Fibroblast of skin of scalp (primary cell): ENCODE results near the gene PCDHB11. TPM values are rescaled to one million over a fixed set of nuclear protein-coding genes. Genes with fewer than 3 reads are reported as not detected.
"Not testable (repeated sequence)": the region's sequence is repeated elsewhere in the genome, so short reads cannot be mapped to it uniquely, and the experiment has no call there.

Experiments
- DNase-seq: peaks from one replicate; pipeline ENCODE4 v3.0.0-alpha.2; 2013
- polyA plus RNA-seq, 2 experiments: library from polyadenylated mRNA; unstranded; fragments of 120-200 nt; gene quantifications; one replicate each; pipeline ENCODE4 v1.2.1, GENCODE V29; 2013; ENCODE audit not compliant: insufficient read length in 2 of 2

The PCDHB11 gene
- 0.18 TPM for polyA plus RNA-seq (2013, experiment 1 of 2; ENCODE audit: insufficient read length)
- polyA plus RNA-seq (2013, experiment 2 of 2; ENCODE audit: insufficient read length), result 0.26 TPM

DNA sequence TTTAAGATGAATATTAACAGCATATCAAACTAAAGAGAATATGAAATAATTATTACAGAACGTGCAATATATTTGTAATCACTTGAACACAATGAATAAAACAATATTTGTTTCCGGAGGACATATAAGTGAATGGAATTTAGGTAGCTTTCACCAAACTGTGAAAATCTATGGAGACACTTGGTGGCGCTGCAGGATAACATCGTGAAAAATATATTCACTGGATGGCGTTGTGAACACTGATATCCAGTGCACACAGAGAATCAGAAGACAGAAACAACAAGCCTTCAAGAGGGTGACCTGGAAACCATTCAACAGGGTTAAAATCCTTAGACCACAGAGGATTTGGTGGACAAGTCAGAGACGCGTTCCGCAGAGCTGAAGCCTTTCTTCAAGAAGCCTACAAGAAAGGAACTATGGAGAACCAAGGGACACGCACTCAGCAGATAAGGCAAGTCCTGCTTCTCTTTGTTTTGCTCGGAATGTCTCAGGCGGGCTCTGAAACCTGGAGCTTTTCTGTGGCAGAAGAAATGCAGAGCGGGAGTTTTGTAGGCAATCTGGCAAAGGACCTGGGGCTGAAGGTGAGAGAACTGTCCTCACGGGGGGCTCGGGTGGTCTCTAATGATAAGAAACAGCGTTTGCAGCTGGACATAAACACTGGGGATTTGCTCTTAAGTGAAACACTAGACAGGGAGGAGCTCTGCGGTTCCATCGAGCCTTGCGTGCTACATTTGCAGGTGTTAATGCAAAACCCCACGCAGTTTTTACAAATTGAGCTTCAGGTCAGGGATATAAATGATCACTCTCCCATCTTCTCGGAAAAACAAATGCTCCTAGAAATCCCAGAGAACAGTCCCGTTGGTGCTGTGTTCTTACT is at the start of gene PCDHB11:
PCDHB11 (plus strand) TSS at position 269 of the 877 bp plus-strand sequence; CDS start at position 417, 148 bp downstream.
- no peak for DNase-seq

DNA sequence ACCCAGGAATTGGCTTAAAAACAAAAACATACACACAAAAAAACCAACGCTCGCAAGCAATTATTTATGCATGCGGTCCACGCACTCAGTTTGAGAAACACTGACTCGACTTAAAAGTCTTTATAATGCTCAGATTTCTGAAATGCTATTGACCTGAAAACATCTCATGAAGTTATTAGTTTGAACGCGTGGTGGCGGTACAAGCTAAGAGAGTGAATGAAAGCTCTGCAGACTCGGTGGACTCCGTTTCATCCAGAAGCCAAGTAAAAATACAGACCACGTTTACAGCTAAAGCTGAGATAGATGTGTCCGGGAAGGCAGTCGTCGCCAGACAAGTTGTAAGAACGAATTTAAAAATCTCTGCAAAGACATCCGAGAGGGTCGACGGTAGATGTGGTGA is 49.6 kb upstream of the PCDHB11 start, which contains the start of gene PCDHB6:
PCDHB6 (plus strand) TSS at position 246 of the 400 bp plus-strand sequence. CDS start 201 bp downstream, outside the sequence.
- peak; percentile 6 for DNase-seq

DNA sequence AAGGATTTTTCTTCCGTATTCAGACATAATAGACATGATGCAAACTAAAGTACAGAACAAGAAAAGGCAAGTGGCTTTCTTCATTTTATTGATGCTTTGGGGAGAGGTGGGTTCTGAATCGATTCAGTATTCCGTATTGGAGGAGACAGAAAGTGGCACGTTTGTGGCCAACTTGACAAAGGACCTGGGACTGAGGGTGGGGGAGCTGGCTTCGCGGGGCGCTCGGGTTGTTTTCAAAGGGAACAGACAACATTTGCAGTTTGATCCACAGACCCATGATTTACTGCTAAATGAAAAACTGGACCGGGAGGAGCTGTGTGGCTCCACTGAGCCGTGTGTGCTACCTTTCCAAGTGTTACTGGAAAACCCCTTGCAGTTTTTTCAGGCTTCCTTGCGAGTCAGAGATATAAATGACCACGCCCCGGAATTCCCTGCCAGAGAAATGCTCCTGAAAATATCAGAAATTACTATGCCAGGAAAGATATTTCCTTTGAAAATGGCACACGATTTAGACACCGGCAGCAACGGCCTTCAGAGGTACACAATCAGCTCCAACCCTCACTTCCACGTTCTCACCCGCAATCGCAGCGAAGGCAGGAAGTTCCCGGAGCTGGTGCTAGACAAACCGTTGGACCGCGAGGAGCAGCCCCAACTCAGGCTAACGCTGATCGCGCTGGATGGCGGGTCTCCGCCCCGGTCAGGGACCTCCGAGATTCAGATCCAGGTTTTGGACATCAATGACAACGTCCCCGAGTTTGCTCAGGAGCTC is 49.0 kb upstream of the PCDHB11 start:
- no peak for DNase-seq

DNA sequence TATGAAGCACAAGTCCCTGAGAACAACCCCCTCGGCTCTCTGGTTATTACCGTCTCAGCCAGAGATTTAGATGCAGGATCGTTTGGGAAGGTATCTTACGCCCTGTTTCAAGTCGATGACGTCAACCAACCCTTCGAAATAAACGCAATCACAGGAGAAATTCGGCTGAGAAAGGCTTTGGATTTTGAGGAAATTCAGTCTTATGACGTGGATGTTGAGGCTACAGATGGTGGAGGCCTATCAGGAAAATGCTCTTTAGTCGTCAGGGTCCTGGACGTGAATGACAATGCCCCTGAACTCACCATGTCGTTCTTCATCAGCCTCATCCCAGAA is 48.5 kb upstream of the PCDHB11 start:
- DNase-seq, result no peak

DNA sequence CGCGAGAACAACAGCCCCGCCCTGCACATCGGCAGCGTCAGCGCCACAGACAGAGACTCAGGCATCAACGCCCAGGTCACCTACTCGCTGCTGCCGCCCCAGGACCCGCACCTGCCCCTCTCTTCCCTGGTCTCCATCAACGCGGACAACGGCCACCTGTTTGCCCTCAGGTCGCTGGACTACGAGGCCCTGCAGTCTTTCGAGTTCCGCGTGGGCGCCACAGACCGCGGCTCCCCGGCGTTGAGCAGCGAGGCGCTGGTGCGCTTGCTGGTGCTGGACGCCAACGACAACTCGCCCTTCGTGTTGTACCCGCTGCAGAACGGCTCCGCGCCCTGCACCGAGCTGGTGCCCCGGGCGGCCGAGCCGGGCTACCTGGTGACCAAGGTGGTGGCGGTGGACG is 47.8 kb upstream of the PCDHB11 start:
- DNase-seq, result not testable (repeated sequence)

DNA sequence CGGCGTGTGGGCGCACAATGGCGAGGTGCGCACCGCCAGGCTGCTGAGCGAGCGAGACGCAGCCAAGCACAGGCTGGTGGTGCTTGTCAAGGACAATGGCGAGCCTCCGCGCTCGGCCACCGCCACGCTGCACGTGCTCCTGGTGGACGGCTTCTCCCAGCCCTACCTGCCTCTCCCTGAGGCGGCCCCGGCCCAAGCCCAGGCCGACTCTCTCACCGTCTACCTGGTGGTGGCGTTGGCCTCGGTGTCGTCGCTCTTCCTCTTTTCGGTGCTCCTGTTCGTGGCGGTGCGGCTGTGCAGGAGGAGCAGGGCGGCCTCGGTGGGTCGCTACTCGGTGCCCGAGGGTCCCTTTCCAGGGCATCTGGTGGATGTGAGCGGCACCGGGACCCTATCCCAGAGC is 47.3 kb upstream of the PCDHB11 start:
- DNase-seq, result not testable (repeated sequence)

DNA sequence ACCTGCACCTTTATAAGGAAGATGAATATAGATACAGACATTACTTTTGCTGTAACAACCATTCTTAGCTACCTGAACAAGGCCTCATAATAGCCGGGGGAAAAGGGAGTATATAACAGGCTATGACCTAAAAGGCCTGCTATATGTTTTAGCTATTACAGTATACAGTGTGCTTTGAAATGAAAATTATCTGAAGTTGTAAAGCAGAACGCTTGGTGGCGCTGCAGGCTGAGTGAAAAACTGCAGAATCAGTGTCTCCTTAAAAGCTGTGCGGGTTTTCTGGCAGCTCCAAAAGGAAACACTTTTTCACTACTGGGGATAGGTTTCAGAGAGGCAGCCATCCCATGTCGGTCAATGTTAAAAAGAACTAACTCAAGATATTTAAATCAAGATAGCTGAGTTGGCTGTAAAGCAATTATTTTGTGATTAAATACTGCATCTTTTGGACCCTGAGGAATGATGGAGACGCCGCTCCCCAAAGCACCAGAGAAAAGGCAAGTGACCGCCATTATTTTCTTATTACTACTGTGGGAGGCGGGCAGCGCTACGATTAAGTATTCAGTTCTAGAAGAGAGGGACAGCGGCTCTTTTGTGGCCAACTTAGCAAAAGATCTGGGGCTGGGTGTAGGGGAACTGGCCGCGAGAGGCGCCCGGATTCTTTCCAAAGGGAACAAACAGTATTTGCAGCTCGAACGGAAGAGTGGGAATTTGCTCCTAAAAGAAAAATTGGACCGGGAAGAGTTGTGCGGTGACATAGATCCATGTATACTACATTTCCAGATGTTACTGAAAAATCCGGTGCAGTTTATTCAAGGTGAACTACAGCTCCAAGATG is 43.7 kb upstream of the PCDHB11 start:
- no peak for DNase-seq

DNA sequence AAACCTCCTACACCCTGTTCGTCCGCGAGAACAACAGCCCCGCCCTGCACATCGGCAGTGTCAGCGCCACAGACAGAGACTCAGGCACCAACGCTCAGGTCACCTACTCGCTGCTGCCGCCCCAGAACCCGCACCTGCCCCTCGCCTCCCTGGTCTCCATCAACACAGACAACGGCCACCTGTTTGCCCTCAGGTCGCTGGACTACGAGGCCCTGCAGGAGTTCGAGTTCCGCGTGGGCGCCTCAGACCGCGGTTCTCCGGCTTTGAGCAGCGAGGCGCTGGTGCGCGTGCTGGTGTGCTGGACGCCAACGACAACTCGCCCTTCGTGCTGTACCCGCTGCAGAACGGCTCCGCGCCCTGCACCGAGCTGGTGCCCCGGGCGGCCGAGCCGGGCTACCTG is 42.1 kb upstream of the PCDHB11 start:
- DNase-seq, result not testable (repeated sequence)

DNA sequence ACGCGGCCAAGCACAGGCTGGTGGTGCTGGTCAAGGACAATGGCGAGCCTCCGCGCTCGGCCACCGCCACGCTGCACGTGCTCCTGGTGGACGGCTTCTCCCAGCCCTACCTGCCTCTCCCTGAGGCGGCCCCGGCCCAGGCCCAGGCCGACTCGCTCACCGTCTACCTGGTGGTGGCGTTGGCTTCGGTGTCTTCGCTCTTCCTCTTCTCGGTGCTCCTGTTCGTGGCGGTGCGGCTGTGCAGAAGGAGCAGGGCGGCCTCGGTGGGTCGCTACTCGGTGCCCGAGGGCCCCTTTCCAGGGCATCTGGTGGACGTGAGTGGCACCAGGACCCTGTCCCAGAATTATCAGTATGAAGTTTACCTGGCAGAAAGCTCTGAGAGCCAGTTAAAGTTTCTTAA is 41.5 kb upstream of the PCDHB11 start:
- DNase-seq, result not testable (repeated sequence)

DNA sequence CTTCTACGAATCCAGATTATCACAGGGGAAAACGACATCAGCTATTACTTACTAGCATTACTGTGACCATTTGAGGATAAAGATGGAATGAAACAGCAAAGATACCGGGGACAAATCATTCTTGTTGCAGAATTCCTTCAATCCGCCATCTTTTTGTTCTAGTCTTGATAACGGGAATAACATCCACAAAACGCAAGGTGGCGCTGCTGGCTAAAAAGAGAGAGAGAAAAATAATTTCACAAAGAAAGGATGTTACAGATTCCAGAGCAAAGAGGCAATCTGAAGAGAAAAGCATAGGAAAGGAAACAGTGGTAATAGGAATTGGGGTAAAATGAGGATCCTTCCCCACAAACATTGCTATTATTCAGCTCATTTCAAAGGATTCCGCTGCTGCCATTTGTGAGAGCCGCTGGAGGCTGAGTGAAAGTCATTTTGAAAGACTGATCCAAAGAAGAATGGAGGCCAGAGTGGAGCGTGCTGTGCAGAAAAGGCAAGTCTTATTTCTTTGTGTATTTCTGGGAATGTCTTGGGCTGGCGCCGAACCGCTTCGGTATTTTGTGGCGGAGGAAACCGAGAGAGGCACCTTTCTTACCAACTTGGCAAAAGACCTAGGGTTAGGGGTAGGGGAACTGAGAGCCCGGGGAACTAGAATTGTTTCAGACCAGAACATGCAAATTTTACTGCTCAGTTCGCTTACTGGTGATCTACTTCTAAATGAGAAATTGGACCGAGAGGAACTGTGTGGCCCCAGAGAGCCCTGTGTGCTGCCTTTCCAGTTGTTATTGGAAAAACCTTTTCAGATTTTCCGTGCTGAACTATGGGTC is 26.8 kb upstream of the PCDHB11 start, which contains the start of gene PCDHB7:
PCDHB7 (plus strand) TSS at position 264 of the 824 bp plus-strand sequence; CDS start at position 456, 192 bp downstream.
- peak; percentile 24 for DNase-seq

DNA sequence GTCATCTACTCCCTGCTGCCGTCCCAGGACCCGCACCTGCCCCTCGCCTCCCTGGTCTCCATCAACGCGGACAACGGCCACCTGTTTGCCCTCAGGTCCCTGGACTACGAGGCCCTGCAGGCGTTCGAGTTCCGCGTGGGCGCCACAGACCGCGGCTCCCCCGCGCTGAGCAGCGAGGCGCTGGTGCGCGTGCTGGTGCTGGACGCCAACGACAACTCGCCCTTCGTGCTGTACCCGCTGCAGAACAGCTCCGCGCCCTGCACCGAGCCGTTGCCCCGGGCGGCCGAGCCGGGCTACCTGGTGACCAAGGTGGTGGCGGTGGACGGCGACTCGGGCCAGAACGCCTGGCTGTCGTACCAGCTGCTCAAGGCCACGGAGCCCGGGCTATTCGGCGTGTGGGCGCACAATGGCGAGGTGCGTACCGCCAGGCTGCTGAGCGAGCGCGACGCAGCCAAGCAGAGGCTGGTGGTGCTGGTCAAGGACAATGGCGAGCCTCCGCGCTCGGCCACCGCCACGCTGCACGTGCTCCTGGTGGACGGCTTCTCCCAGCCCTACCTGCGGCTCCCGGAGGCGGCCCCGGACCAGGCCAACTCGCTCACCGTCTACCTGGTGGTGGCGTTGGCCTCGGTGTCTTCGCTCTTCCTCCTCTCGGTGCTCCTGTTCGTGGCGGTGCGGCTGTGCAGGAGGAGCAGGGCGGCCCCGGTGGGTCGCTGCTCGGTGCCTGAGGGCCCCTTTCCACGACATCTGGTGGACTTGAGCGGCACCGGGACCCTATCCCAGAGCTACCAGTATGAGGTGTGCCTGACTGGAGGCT is 24.9 kb upstream of the PCDHB11 start:
- DNase-seq, result not testable (repeated sequence)

DNA sequence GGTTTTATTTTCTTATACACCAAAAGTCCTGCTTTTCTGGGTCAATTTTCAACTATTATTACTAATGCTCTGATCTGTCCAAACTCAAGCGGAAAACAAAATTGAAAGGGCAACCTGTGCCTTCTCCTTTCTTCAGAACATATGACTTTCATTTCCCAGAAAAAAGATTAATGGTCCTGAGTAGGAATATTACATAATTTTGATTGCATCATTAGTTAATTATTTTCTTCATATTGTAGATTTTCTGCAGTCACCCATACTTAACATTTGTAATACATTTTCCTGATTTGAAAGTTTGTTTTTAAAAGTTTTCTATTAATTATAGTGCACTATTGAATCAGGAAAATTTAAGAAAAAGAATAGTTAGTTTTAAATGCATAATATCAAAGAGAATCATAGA is 23.5 kb upstream of the PCDHB11 start:
- DNase-seq, result no peak

DNA sequence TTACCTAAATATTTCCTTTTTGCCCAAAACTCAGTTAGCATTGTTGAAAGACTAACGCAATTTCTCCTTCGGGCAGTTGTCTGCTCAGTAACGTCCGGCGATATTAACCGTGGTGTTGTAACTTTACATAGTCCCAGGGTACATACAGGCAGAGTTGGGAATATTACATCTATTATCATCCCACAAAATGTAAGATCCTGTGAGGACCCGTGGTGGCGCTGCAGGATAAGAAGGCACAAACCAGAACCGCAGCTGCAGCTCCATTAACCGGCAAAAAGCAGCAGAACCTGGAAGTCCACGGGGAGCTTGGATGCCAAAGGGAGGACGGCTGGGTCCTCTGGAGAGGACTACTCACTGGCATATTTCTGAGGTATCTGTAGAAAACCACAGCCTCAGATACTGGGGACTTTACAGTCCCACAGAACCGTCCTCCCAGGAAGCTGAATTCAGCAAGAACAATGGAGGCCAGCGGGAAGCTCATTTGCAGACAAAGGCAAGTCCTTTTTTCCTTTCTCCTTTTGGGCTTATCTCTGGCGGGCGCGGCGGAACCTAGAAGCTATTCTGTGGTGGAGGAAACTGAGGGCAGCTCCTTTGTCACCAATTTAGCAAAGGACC is 21.7 kb upstream of the PCDHB11 start, which contains the start of gene PCDHB8:
PCDHB8 (plus strand) TSS at position 214 of the 615 bp plus-strand sequence; CDS start at position 459, 245 bp downstream.
- DNase-seq, result not testable (repeated sequence)

DNA sequence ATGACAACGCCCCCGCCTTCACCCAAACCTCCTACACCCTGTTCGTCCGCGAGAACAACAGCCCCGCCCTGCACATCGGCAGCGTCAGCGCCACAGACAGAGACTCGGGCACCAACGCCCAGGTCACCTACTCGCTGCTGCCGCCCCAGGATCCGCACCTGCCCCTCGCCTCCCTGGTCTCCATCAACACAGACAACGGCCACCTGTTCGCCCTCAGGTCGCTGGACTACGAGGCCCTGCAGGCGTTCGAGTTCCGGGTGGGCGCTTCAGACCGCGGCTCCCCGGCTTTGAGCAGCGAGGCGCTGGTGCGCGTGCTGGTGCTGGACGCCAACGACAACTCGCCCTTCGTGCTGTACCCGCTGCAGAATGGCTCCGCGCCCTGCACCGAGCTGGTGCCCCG is 20.1 kb upstream of the PCDHB11 start:
- DNase-seq, result not testable (repeated sequence)

DNA sequence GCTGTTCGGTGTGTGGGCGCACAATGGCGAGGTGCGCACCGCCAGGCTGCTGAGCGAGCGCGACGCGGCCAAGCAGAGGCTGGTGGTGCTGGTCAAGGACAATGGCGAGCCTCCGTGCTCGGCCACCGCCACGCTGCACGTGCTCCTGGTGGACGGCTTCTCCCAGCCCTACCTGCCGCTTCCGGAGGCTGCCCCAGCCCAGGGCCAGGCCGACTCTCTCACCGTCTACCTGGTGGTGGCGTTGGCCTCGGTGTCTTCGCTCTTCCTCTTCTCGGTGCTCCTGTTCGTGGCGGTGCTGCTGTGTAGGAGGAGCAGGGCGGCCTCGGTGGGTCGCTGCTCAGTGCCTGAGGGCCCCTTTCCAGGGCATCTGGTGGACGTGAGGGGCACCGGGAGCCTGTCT is 19.6 kb upstream of the PCDHB11 start:
- not testable (repeated sequence) for DNase-seq

DNA sequence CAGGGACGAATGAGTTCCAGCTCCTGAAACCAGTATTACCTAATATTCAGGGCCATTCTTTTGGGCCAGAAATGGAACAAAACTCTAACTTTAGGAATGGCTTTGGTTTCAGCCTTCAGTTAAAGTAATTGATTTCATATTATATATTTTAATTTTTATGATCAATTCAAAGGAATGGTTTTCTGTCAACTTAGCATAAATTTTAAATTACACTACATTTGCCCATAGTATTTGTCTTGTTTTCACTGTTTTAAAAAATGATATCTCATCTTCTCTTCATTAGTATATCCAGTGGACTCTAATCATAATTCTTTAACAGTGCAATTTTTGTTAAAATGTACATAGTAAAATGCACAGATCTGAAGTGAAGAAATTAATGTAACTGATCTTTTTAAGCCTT is 19.1 kb upstream of the PCDHB11 start:
- no peak for DNase-seq

DNA sequence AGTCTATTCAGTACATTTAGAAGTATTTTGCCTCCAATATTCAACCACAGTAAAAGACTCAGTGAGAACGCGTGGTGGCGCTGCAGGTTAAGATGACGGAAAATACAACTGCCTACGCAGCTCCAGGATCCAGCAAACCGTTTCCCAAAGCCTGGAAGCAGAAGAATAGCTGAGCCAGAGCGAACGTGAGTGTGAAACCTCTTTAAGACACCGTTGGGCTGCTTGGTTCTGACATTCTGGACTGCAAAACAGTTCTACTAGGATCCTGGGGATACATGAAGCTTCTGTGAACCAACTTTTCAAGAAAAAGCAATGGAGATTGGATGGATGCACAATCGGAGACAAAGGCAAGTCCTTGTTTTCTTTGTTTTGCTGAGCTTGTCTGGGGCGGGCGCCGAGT is 17.2 kb upstream of the PCDHB11 start, which contains the start of gene PCDHB16:
PCDHB16 (plus strand) TSS at position 140 of the 400 bp plus-strand sequence; CDS start at position 313, 173 bp downstream.
- DNase-seq, result peak; percentile 22

DNA sequence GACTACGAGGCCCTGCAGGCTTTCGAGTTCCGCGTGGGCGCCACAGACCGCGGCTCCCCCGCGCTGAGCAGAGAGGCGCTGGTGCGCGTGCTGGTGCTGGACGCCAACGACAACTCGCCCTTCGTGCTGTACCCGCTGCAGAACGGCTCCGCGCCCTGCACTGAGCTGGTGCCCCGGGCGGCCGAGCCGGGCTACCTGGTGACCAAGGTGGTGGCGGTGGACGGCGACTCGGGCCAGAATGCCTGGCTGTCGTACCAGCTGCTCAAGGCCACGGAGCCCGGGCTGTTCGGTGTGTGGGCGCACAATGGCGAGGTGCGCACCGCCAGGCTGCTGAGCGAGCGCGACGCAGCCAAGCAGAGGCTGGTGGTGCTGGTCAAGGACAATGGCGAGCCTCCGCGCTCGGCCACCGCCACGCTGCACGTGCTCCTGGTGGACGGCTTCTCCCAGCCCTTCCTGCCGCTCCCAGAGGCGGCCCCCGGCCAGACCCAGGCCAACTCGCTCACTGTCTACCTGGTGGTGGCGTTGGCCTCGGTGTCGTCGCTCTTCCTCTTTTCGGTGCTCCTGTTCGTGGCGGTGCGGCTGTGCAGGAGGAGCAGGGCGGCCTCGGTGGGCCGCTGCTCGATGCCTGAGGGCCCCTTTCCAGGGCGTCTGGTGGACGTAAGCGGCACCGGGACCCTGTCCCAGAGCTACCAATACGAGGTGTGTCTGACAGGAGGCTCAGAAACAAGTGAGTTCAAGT is 15.1 kb upstream of the PCDHB11 start:
- DNase-seq, result not testable (repeated sequence)
